ENCODE results near the gene CLIP1. TPM values are rescaled to one million over a fixed set of nuclear protein-coding genes. Genes with fewer than 3 reads are reported as not detected.

Gene CLIP1
- total RNA-seq, 1 donor from 2014 or later: 91.3 TPM

DNA sequence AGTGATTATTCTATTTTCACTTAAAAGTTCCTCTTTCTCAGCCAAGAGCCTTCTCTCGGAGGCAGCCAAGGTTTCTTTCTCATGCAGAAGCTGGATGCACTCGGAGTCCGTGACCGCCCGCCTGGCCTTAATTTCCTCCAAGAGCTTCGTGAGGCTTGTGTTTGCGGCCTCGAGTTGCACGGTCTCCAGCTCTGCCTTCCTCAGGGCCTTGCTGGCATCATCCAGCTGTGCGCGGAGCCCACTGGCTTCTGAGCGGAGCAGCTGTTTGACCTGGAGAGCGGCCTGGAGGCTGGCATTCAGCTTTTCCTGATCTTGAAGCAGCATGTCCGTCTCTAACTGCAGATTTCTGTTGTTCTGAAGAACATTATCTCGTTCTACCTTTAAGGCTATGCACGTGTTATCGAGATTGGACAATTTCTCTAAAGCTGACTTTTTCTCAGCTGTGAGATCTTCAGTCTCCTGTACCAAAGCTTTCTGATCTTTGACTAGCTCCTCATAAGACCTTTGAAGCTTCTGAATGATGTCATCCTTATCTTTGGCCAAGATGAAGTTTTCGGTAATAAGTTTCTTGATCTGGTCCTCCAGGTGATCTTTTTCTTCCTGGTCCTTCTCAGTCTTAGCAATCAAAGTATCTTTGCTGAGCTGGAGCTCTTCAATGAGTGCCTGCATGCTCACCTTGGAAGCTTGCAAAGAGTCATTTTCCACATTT is 99.0 kb downstream of the CLIP1 start:
- intact Hi-C loops (cut with micrococcal nuclease): no loop called here

GRCh38 chr12:122322501-122322900 is 100.0 kb downstream of the CLIP1 start:
- intact Hi-C loops (cut with micrococcal nuclease): no loop called here

DNA sequence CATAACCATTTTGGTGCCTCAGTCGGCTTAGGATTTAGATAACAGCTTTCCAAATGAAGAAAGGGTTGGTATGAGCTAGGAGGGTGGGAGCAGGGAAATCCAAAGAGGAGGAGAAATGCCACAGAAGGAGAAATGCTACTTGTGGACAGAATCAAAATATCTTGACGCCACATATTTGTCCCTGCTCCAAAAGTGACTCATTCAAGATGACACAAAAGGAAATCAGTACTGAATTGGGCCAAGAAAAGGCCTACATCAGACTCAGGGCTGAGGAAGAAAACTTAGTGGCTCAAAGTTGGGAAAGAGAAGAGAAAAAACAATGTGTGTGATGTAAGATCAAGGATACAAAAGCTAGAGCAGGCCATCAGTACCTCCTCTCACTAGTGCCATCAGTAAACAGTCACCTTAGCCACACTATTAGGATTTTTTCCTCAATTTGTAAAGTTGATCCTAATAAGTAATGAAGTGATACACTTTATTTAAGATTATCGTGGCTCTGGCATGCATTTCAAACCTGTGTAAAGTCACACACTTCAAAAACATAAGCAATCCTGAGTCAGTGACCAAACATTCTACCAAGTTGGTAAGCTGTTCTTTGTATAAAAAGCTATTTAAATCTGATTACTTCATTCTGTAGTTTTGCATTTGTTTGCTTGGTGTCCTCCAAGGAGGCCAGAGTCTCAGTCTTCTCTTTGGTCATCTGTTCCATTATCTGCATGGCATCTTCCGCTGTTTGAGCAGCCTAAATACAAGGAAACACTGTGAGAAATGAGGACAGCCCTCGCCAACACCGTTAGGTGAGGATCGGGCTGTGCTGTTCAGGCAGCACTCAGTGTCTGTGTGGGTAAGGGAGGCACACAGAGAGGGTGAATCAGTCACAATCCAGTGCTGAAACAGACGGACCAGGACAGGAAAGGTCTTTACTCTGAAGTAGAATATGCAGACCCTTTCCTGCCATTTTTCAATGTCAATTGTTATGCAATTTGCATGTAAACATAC is 103.6 kb downstream of the CLIP1 start:
- intact Hi-C loops (cut with micrococcal nuclease): no loop called here

DNA sequence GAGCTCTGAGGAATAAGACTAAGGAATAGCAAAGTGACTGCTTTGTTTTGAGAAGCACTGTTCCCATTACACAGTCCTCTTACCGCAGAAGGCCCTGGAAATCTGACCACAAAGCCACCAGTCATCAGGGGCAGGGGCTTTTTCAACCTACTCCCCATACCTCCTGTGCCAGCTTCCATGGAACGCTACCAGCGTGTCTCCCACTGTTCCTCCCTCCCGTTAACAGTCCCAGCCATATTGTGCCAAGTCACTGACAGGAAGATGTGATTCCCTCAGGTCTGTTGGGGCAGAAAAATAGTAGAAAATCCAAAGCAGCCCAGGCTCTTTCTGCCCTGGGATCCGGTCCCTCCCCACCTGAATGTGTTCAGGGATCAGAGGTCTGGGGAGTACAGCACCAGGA is 109.5 kb downstream of the CLIP1 start:
- intact Hi-C loops (cut with micrococcal nuclease): no loop called here

GRCh38 chr12:122311696-122312095 is 110.8 kb downstream of the CLIP1 start:
- intact Hi-C loops (cut with micrococcal nuclease): no loop called here

DNA sequence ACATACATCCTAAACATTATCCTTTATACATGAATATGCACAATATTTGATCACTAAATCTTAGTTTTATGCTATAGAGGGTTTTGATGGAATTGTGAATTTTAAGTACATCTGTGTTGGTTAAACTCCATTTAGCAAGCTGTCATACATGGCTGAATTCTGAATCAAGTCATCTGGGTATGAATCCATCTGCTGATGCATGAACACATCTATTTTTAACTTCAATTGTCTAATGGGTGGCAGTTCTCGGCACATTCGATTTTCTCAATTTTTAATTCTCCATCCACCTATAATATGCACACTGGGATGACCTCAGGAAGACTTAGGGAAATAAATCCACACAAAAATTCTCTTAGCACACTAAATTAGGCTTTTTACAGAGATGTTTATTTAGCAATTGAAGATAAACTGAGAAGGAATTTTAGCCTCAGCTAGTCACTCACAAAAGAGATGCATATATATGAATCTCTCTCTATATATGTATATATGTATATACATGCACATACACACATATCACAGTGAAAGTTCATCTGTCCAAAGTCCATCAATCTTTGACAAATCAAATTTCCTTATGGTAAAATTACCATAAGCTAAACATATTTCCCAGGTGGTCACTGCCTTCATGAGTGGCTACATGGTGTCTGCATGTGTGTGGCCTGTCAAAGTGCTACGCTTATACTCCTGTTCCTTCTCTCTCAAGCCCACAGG is 111.7 kb downstream of the CLIP1 start:
- intact Hi-C loops (cut with micrococcal nuclease): no loop called here

- intact Hi-C loops (cut with micrococcal nuclease): no loop called here
Observed at GRCh38 chr12:122309564-122310121, 112.8 kb downstream of the CLIP1 start.

DNA sequence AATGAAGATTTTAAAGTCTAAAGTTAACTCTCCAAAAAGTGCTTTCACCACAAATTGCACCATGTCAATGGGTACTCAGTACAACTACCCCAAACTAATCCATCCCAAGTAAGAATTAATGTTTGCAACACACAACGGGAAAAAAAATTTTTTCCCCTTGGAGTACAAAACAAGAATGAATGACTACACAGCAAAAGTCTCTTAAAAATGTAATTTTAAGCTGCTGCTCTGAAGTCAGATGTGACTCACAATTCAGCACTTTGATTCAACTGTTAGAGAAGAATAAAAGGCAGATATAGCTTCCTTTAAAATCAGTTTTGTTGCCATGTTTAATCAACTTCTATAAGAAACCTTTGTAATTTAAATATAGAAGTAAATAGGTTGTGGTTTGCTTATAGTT is 113.7 kb downstream of the CLIP1 start:
- intact Hi-C loops (cut with micrococcal nuclease): no loop called here

DNA sequence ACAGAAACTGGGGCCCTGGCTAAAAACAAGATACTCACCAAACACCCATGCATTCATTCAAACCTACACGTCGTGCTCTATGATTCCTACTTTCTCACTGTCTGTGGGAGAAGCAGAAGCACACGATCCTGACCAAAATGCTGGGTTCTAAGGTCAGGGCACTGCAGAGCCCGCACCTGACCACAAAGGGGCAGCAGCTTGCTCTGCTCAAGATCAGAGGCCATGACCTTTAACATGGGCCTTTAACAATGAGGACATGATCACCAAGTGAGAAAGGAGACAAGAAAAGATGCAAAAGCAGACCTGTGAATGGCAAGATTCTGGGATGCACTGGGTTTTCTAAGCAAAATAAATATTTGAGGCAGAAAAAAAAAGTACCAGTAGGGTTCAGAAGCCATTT is 116.1 kb downstream of the CLIP1 start:
- intact Hi-C loops (cut with micrococcal nuclease): no loop called here

- intact Hi-C loops (cut with micrococcal nuclease): no loop called here
Observed at GRCh38 chr12:122304924-122305323, 117.5 kb downstream of the CLIP1 start.

- intact Hi-C loops (cut with micrococcal nuclease): no loop called here
Observed at GRCh38 chr12:122303068-122303467, 119.4 kb downstream of the CLIP1 start.

DNA sequence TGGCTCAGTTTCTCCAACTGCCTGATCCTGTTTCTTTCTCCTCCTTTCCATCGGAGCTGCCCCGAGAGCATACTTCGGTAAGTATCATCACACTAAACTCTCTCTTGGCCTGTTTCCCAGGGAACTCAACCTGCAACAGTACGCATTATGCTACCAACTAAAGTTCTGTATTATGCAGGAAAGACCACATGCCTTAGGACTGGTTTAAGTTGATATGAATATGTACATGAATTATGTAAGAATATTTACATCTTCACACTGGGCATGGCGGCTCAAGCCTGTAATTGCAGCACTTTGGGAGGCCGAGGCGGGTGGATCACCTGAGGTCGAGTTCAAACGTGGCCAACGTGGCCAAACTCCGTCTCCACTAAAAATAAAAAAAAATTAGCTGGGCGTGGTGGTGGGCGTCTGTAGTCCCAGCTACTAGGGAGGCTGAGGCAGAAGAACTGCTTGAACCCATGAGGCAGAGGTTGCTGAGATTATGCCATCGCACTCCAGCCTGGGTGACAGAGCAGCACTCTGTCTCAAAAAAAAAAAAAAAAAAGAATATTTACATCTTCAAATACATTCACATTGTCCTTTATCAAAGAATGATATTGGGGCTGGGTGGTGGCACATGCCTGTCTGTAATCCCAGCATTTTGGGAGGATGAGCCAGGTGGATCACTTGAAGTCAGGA is 124.3 kb downstream of the CLIP1 start:
- intact Hi-C loops (cut with micrococcal nuclease): no loop called here

- intact Hi-C loops (cut with micrococcal nuclease): no loop called here
Observed at GRCh38 chr12:122297494-122297893, 125.0 kb downstream of the CLIP1 start.

GRCh38 chr12:122295877-122296276 is 126.6 kb downstream of the CLIP1 start:
- intact Hi-C loops (cut with micrococcal nuclease): no loop called here

- intact Hi-C loops (cut with micrococcal nuclease): no loop called here
Observed at GRCh38 chr12:122293081-122293480, 129.4 kb downstream of the CLIP1 start.

- intact Hi-C loops (cut with micrococcal nuclease): no loop called here
Observed at GRCh38 chr12:122291431-122291830, 131.0 kb downstream of the CLIP1 start.

GRCh38 chr12:122283680-122284079 is 138.8 kb downstream of the CLIP1 start:
- intact Hi-C loops (cut with micrococcal nuclease): no loop called here

- intact Hi-C loops (cut with micrococcal nuclease): no loop called here
Observed at GRCh38 chr12:122282061-122282460, 140.4 kb downstream of the CLIP1 start.

DNA sequence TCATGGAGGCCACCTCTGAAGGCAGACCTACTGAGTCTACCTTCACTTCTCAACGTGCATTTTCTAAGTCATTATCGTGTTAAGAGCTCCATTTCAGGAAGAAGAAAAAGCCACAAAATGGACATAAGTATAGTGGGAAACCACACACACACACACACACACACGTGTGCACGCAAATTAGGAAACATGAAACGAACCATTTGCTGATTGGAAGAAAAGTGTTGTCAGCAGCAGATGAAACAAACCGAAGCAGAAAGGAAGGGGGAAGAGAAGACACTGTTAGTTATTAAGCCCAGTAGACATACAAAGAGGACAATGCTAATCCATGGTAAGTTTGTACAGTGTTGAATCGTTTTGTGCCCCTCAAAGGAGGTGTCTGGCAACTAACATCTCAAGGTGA is 146.2 kb downstream of the CLIP1 start:
- intact Hi-C loops (cut with micrococcal nuclease): no loop called here

DNA sequence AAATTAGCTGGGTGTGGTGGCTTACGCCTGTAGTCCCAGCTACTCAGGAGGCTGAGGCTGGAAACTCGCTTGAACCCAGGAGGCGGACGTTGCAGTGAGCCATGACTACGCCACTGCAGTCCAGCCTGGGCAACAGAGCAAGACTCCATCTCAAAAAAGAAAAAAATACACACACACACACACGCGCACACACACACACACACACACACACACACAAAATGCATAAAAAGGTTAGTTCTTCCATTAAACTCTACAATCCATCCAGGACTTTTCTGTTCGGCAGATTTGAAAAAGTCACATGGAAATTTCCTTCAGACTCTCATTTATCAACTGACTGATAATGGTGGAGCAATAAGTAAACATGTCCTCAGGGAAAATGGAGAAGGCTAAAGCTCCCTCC is 147.0 kb downstream of the CLIP1 start:
- intact Hi-C loops (cut with micrococcal nuclease): no loop called here

All from T-helper 1 cell treated with Interleukin-12 subunit alpha and Interleukin-12 subunit beta and Interleukin-4 antibody, amounts not matched to agents 30 ng/mL and 1 ng/mL, for 36 hours (primary cell).